HepG2 (cell line): Measurements from ENCODE around the gene MCC.

ENCODE experiments used
- FOXP1 ChIP-seq, 2 experiments: fragments of 450-650 bp in 1 of 2; IDR thresholded peaks; 2 replicates each; pipeline ENCODE4 v1.6.1; 2017 to 2018; ENCODE audit warnings: antibody characterized with exemption in 1 of 2
- HNRNPLL ChIP-seq: fragments of 200-400 bp; formaldehyde crosslinking; IDR thresholded peaks from 2 replicates; pipeline ENCODE4 v1.6.1; 2017; ENCODE audit warnings: mild to moderate bottlenecking, low read depth, low read length; ENCODE audit not compliant: poor library complexity, severe bottlenecking
- TCF7L2 ChIP-seq: IDR thresholded peaks from 2 replicates; pipeline ENCODE4 v1.6.1; 2011; ENCODE audit warnings: mild to moderate bottlenecking, low read depth, low read length, moderate library complexity
- ZNF557 ChIP-seq: sonication (generic); formaldehyde crosslinking; IDR thresholded peaks from 2 replicates; pipeline ENCODE4 v1.4.0; 2020; ENCODE audit warnings: missing genetic modification reagents
- ZNF562 ChIP-seq: sonication (generic); formaldehyde crosslinking; IDR thresholded peaks from 2 replicates; pipeline ENCODE4 v1.8.0; 2022; ENCODE audit warnings: missing genetic modification reagents, borderline replicate concordance
- ZNF776 ChIP-seq: sonication (generic); formaldehyde crosslinking; IDR thresholded peaks from 2 replicates; pipeline ENCODE4 v1.4.0; 2020; ENCODE audit warnings: mild to moderate bottlenecking, missing genetic modification reagents
- TF ChIP-seq, protein P1 (sequence below): sonication (generic); formaldehyde crosslinking; IDR thresholded peaks from 2 replicates; pipeline ENCODE4 v1.5.0; 2020; ENCODE audit warnings: mild to moderate bottlenecking, missing genetic modification reagents, moderate library complexity
- TF ChIP-seq, protein P2 (sequence below): sonication (generic); formaldehyde crosslinking; IDR thresholded peaks from 2 replicates; pipeline ENCODE4 v1.8.1; 2023; ENCODE audit warnings: missing genetic modification reagents, inconsistent platforms, borderline replicate concordance
- TF ChIP-seq, protein P3 (sequence below): sonication (generic); formaldehyde crosslinking; IDR thresholded peaks from 2 replicates; pipeline ENCODE4 v1.5.1; 2020; ENCODE audit warnings: missing genetic modification reagents, mild to moderate bottlenecking, borderline replicate concordance
- TF ChIP-seq, protein P4 (sequence below): sonication (generic); formaldehyde crosslinking; IDR thresholded peaks from 2 replicates; pipeline ENCODE4 v1.8.0; 2022; ENCODE audit warnings: mild to moderate bottlenecking, missing genetic modification reagents, moderate library complexity

DNA sequence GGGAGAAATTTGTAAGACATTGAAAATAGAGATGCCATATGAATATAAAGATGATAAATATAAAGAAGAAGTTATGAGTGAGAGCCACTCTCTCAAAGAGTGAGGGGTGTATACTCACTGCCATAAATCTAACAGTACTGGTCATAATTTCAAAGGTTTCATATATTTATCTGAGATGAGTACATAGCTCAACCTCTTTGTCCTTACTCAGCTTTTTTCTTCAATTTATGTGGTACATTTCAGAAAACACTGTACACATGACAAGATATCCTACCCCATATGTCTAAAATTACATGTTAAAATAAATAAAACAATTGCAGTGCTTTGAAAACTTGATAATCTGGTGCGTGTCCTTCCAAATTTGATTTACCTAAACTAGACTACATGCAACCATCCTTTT is 5.2 kb upstream of the MCC start:
- TF ChIP-seq, protein P1, sequence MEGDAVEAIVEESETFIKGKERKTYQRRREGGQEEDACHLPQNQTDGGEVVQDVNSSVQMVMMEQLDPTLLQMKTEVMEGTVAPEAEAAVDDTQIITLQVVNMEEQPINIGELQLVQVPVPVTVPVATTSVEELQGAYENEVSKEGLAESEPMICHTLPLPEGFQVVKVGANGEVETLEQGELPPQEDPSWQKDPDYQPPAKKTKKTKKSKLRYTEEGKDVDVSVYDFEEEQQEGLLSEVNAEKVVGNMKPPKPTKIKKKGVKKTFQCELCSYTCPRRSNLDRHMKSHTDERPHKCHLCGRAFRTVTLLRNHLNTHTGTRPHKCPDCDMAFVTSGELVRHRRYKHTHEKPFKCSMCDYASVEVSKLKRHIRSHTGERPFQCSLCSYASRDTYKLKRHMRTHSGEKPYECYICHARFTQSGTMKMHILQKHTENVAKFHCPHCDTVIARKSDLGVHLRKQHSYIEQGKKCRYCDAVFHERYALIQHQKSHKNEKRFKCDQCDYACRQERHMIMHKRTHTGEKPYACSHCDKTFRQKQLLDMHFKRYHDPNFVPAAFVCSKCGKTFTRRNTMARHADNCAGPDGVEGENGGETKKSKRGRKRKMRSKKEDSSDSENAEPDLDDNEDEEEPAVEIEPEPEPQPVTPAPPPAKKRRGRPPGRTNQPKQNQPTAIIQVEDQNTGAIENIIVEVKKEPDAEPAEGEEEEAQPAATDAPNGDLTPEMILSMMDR: no peak
- TF ChIP-seq ZNF557 (CRISPR knock-in tag): no peak
- TF ChIP-seq, protein P2, sequence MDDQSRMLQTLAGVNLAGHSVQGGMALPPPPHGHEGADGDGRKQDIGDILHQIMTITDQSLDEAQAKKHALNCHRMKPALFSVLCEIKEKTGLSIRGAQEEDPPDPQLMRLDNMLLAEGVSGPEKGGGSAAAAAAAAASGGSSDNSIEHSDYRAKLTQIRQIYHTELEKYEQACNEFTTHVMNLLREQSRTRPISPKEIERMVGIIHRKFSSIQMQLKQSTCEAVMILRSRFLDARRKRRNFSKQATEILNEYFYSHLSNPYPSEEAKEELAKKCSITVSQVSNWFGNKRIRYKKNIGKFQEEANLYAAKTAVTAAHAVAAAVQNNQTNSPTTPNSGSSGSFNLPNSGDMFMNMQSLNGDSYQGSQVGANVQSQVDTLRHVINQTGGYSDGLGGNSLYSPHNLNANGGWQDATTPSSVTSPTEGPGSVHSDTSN (CRISPR knock-in tag): no peak
- no peak for TF ChIP-seq HNRNPLL
- TF ChIP-seq, protein P3, sequence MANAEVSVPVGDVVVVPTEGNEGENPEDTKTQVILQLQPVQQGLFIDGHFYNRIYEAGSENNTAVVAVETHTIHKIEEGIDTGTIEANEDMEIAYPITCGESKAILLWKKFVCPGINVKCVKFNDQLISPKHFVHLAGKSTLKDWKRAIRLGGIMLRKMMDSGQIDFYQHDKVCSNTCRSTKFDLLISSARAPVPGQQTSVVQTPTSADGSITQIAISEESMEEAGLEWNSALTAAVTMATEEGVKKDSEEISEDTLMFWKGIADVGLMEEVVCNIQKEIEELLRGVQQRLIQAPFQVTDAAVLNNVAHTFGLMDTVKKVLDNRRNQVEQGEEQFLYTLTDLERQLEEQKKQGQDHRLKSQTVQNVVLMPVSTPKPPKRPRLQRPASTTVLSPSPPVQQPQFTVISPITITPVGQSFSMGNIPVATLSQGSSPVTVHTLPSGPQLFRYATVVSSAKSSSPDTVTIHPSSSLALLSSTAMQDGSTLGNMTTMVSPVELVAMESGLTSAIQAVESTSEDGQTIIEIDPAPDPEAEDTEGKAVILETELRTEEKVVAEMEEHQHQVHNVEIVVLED (CRISPR knock-in tag): no peak
- TF ChIP-seq FOXP1 (IDR thresholded peaks at IDR 0.05): no peak
- TF ChIP-seq FOXP1 (CRISPR knock-in tag; IDR thresholded peaks at IDR 0.05): no peak
- TF ChIP-seq, protein P4, sequence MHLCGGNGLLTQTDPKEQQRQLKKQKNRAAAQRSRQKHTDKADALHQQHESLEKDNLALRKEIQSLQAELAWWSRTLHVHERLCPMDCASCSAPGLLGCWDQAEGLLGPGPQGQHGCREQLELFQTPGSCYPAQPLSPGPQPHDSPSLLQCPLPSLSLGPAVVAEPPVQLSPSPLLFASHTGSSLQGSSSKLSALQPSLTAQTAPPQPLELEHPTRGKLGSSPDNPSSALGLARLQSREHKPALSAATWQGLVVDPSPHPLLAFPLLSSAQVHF (CRISPR knock-in tag): no peak
- no peak for TF ChIP-seq ZNF562
- TF ChIP-seq TCF7L2: no peak
- TF ChIP-seq ZNF776 (CRISPR knock-in tag): no peak
